Cardiac muscle cell (in vitro differentiated cells and primary cell): ENCODE data around the gene SLC6A6. TPM values are rescaled to one million over a fixed set of nuclear protein-coding genes. Genes with fewer than 3 reads are reported as not detected.

Experiments
- DNase-seq, 2 donors: peaks; one replicate each; pipeline versions ENCODE4 v3.0.0 to v3.0.0-alpha.2; 2010 to 2017; ENCODE audit warnings: low read depth in 1 of 2, low spot score in 1 of 2
- H3K27ac ChIP-seq: fragments of 200-600 bp; sonication (generic); 2 replicates; pipeline ENCODE4 v1.5.1; 2016
- H3K27me3 ChIP-seq: fragments of 200-600 bp; sonication (generic); 2 replicates; pipeline ENCODE4 v1.6.0; 2016; ENCODE audit warnings: control low read depth
- H3K36me3 ChIP-seq: fragments of 200-600 bp; sonication (generic); 2 replicates; pipeline ENCODE4 v1.5.1; 2016; ENCODE audit warnings: control low read depth
- H3K4me1 ChIP-seq: fragments of 200-600 bp; sonication (generic); 2 replicates; pipeline ENCODE4 v1.8.1; 2017; ENCODE audit warnings: low read depth, mild to moderate bottlenecking, mixed run types
- H3K4me3 ChIP-seq: fragments of 200-600 bp; sonication (generic); 2 replicates; pipeline ENCODE4 v1.5.1; 2016; ENCODE audit warnings: mild to moderate bottlenecking
- H3K9me3 ChIP-seq: fragments of 200-600 bp; sonication (generic); 2 replicates; pipeline ENCODE4 v1.5.1; 2017; ENCODE audit warnings: low read depth, mild to moderate bottlenecking, control low read depth
- polyA plus RNA-seq: library from polyadenylated mRNA; unstranded; fragments of >200 nt; fragmentation: Nextera tagmentation; extraction: Ambion mirVana; gene quantifications from 2 replicates; pipeline ENCODE4 v1.2.1, GENCODE V29; 2016
- total RNA-seq: library from RNA; depleted of rRNA; stranded (reverse); fragments of >200 nt; gene quantifications from 2 replicates; pipeline ENCODE4 v1.2.3, GENCODE V29; 2016
- TF ChIP-seq, protein P1 (sequence below): IDR thresholded peaks from 2 replicates; pipeline ENCODE4 v1.5.1; 2012; ENCODE audit warnings: low read depth, mild to moderate bottlenecking, low read length

Gene SLC6A6
- total and polyA plus RNA-seq, 2 experiments from 2014 or later, result 5.4 to 19.7 TPM

DNA sequence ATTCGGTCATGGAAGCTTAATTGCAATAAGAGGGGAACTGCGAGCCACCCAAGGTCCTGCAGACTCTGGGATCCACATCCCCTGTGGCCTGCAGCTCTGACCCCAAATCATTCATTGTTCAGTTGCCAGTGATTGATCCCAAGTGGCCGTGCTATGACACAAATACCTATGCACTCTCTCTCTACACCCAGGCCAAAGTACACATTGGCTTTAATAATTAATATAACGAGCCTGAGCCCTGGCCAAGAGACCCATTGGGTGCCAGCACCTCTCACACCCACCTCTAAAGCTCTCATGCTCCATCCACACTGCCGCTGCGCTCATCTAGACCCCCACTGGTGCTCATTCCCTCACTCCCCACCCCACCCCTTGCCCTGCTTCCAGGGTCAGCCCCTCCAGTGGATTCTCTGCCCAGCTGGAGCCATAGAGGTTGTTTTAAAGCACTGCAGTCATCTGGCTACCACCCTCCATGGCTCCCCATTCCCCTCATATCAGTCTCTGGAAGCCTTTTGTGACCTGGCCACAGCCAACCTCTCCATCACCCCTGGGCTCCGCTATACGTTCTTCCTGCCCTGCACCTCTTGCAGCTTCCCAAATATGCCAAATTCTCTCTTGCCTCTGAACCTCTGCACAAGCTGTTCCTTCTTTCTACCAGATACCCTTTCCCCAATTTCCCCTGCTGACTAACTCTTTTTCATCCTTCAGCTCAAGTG, 37.7 kb upstream of the SLC6A6 start:
- Histone ChIP-seq H3K9me3 (no peaks in the 10 kb centered on the region), H3K4me3 (no peak overlapping the region), H3K36me3 (no peaks in the 10 kb centered on the region), H3K4me1 (no peaks in the 10 kb centered on the region), H3K27me3 (no peaks in the 10 kb centered on the region), H3K27ac (no peak overlapping the region)
- TF ChIP-seq, protein P1, sequence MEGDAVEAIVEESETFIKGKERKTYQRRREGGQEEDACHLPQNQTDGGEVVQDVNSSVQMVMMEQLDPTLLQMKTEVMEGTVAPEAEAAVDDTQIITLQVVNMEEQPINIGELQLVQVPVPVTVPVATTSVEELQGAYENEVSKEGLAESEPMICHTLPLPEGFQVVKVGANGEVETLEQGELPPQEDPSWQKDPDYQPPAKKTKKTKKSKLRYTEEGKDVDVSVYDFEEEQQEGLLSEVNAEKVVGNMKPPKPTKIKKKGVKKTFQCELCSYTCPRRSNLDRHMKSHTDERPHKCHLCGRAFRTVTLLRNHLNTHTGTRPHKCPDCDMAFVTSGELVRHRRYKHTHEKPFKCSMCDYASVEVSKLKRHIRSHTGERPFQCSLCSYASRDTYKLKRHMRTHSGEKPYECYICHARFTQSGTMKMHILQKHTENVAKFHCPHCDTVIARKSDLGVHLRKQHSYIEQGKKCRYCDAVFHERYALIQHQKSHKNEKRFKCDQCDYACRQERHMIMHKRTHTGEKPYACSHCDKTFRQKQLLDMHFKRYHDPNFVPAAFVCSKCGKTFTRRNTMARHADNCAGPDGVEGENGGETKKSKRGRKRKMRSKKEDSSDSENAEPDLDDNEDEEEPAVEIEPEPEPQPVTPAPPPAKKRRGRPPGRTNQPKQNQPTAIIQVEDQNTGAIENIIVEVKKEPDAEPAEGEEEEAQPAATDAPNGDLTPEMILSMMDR, result no peak
- no peak for DNase-seq

- no peak for DNase-seq
- Histone ChIP-seq H3K27me3 (no peaks in the 10 kb centered on the region), H3K36me3 (no peaks in the 10 kb centered on the region), H3K4me3 (no peak overlapping the region), H3K4me1 (peaks cover 2% of the 10 kb centered on the region), H3K27ac (no peak overlapping the region), H3K9me3 (no peaks in the 10 kb centered on the region)
- TF ChIP-seq, protein P1, result no peak
Observed at GRCh38 chr3:14366248-14366647, 36.2 kb upstream of the SLC6A6 start.

DNA sequence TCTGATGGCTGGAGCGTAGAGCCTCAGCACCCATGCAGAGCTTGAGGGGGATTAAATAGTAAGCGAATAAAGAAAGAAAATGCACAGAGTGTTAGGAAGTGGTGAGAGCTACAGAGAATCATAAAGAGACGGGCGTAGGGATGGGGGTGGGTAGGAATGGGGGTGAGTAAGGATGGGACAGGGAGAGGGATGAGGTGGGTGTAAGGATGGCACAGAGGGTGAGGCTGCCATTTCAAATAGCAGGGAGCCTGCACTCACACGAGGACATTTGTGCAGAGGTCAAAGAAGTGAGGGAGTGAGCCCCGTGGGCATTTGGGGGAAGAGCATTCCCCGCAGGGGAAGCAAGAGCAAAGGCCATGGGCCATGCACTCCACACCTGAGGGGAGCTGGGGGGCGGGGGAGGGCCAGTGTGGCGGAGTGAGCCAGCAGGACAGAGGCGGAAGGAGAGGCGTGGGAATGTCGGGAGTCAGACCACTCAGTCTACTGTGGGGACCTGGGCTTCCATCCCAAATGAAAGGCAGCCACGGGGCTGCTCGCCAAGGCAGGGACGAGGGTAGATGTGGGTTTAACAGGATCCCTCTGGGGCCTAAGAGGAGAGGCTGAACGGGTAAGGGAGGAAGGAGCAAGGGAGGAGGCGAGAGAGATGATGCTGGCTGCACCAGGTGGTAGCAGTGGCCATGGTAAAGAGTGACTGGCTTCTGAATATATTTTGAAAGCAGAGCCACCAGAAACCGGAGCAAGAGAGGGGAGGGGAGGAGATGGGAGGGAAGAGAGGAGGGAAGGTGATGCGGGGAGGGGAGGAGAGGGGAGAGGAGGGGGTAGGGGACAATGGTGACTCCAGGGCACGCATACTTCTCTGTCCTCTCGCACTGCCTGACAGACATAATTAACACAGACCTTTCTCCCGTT, 35.2 kb upstream of the SLC6A6 start:
- Histone ChIP-seq H3K27ac (no peak overlapping the region), H3K4me1 (peaks cover 4% of the 10 kb centered on the region), H3K9me3 (no peaks in the 10 kb centered on the region), H3K4me3 (no peak overlapping the region), H3K27me3 (no peaks in the 10 kb centered on the region), H3K36me3 (no peaks in the 10 kb centered on the region)
- no peak for DNase-seq
- TF ChIP-seq, protein P1, result no peak

DNA sequence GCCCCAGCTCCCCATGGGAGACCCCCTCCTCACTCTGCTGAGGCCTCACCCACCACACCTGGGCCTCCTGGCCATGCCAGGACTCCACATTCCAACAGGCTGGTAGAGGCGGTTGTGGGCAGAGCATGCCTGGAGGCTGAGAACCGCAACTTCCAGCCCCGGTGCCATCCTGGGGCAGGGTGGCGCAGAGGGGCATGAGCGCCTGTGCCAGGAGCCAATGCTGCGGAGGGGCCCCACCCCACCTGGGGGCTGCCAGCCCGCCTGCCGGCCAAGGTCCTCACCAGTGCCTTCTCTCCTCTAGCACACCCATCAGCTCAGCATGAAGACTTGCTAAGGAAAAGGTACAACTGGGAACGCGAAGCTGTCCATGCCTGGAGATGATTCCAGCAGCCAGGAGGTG, 34.3 kb upstream of the SLC6A6 start:
- TF ChIP-seq, protein P1, result no peak
- Histone ChIP-seq H3K9me3 (no peaks in the 10 kb centered on the region), H3K36me3 (no peaks in the 10 kb centered on the region), H3K27me3 (no peaks in the 10 kb centered on the region), H3K4me3 (no peak overlapping the region), H3K27ac (no peak overlapping the region), H3K4me1 (peaks cover 14% of the 10 kb centered on the region)
- no peak for DNase-seq

GRCh38 chr3:14368885-14369284, 33.5 kb upstream of the SLC6A6 start:
- no peaks in the 10 kb centered on the region for H3K27me3 ChIP-seq
- H3K4me1 ChIP-seq, result peaks cover 16% of the 10 kb centered on the region
- no peak for DNase-seq
- no peak overlapping the region for H3K27ac ChIP-seq
- no peaks in the 10 kb centered on the region for H3K9me3 ChIP-seq
- H3K4me3 ChIP-seq, result no peak overlapping the region
- H3K36me3 ChIP-seq, result no peaks in the 10 kb centered on the region
- TF ChIP-seq, protein P1, result no peak
